Trophoblast cell (in vitro differentiated cells and primary cell): ENCODE measurements around the gene POMT1.

Experiments
- DNase-seq, 2 donors: peaks; one replicate each; pipeline ENCODE4 v3.0.0-alpha.2; 2016
- H2AFZ ChIP-seq: 2 replicates; pipeline ENCODE4 v1.6.1; 2013; ENCODE audit warnings: low read length, moderate library complexity, mild to moderate bottlenecking; ENCODE audit not compliant: insufficient read depth, poor library complexity
- H2AK5ac ChIP-seq: 2 replicates; pipeline ENCODE4 v1.6.1; 2013; ENCODE audit warnings: mild to moderate bottlenecking, low read length
- H2BK120ac ChIP-seq: 2 replicates; pipeline ENCODE4 v1.6.1; 2013; ENCODE audit warnings: low read length, mild to moderate bottlenecking, moderate library complexity; ENCODE audit not compliant: insufficient read depth, poor library complexity
- H2BK12ac ChIP-seq: 2 replicates; pipeline ENCODE4 v1.6.1; 2013; ENCODE audit warnings: mild to moderate bottlenecking, low read length, moderate library complexity
- H2BK5ac ChIP-seq: 2 replicates; pipeline ENCODE4 v1.6.1; 2013; ENCODE audit warnings: low read length, low read depth, moderate library complexity, mild to moderate bottlenecking; ENCODE audit not compliant: poor library complexity
- H3K14ac ChIP-seq: 2 replicates; pipeline ENCODE4 v1.6.1; 2013; ENCODE audit warnings: mild to moderate bottlenecking, low read length
- H3K18ac ChIP-seq: 2 replicates; pipeline ENCODE4 v1.6.1; 2013; ENCODE audit warnings: mild to moderate bottlenecking, low read length
- H3K23ac ChIP-seq: 2 replicates; pipeline ENCODE4 v1.6.1; 2013; ENCODE audit warnings: low read length
- H3K27ac ChIP-seq: 2 replicates; pipeline ENCODE4 v1.5.1; 2013; ENCODE audit warnings: low read depth, mild to moderate bottlenecking, inconsistent platforms, low read length, moderate library complexity
- H3K27me3 ChIP-seq: 2 replicates; pipeline ENCODE4 v1.6.1; 2013; ENCODE audit warnings: inconsistent platforms, mild to moderate bottlenecking, low read length, moderate library complexity; ENCODE audit not compliant: insufficient read depth
- H3K36me3 ChIP-seq, 2 experiments: 1 replicate in 1 of 2; 2 replicates in 1 of 2; pipeline ENCODE4 v1.6.1; 2013; ENCODE audit warnings: low read length in 2 of 2, mild to moderate bottlenecking in 2 of 2, moderate library complexity in 1 of 2; ENCODE audit not compliant: insufficient read depth in 2 of 2, control insufficient read depth in 1 of 2
- H3K4ac ChIP-seq: 2 replicates; pipeline ENCODE4 v1.6.1; 2013; ENCODE audit warnings: low read depth, mild to moderate bottlenecking, low read length, moderate library complexity
- H3K4me1 ChIP-seq, 2 experiments: 1 replicate in 1 of 2; 2 replicates in 1 of 2; pipeline ENCODE4 v1.6.1; 2013; ENCODE audit warnings: low read length in 2 of 2, mild to moderate bottlenecking in 2 of 2, moderate library complexity in 1 of 2; ENCODE audit not compliant: insufficient read depth in 2 of 2, control insufficient read depth in 1 of 2
- H3K4me2 ChIP-seq: 2 replicates; pipeline ENCODE4 v1.6.1; 2013; ENCODE audit warnings: inconsistent platforms, mild to moderate bottlenecking, low read length, moderate library complexity
- H3K4me3 ChIP-seq: 2 replicates; pipeline ENCODE4 v1.5.1; 2013; ENCODE audit warnings: mild to moderate bottlenecking, low read depth, low read length, inconsistent platforms
- H3K79me1 ChIP-seq: one replicate; pipeline ENCODE4 v1.6.1; 2013; ENCODE audit warnings: low read length
- H3K79me2 ChIP-seq: 2 replicates; pipeline ENCODE4 v1.6.1; 2013; ENCODE audit warnings: low read length, mild to moderate bottlenecking; ENCODE audit not compliant: control insufficient read depth, insufficient read depth, poor library complexity
- H3K9ac ChIP-seq: 2 replicates; pipeline ENCODE4 v1.6.1; 2013; ENCODE audit warnings: mild to moderate bottlenecking, low read length
- H3K9me3 ChIP-seq: 2 replicates; pipeline ENCODE4 v1.6.1; 2013; ENCODE audit warnings: low read depth, mild to moderate bottlenecking, control low read depth, inconsistent platforms, low read length; ENCODE audit not compliant: insufficient read depth
- H4K12ac ChIP-seq: 2 replicates; pipeline ENCODE4 v1.6.1; 2013; ENCODE audit warnings: low read depth, mild to moderate bottlenecking, low read length, moderate library complexity
- H4K8ac ChIP-seq: 2 replicates; pipeline ENCODE4 v1.6.1; 2013; ENCODE audit warnings: low read depth, mild to moderate bottlenecking, low read length, moderate library complexity
- H4K91ac ChIP-seq: one replicate; pipeline ENCODE4 v1.6.1; 2013; ENCODE audit warnings: low read depth, mild to moderate bottlenecking, low read length, moderate library complexity
- WGBS: extraction: QIAGEN DNeasy Blood & Tissue Kit; methylation state at CpG from one replicate; pipeline ENCODE4 v1.1.7; 2013; ENCODE audit warnings: missing lambda C conversion rate; ENCODE audit not compliant: insufficient read length, insufficient coverage; ENCODE audit errors: extremely low coverage; 5-methylcytosine and 5-hydroxymethylcytosine counted together

POMT1 gene

GRCh38 chr9:131492070-131492469 is 10.6 kb upstream of the POMT1 start:
- WGBS = no CpG with 5 or more reads among the region's 6 CpGs
- no peak overlapping the region for H2BK12ac ChIP-seq
- H2BK5ac ChIP-seq = no peak overlapping the region
- no peak for DNase-seq
- no peak overlapping the region for H3K18ac ChIP-seq
- H3K79me2 ChIP-seq = no peaks in the 10 kb centered on the region
- no peak overlapping the region for H4K91ac ChIP-seq
- no peak overlapping the region for H3K4me2 ChIP-seq
- H2AFZ ChIP-seq = no peak overlapping the region
- no peaks in the 10 kb centered on the region for H3K4me1 ChIP-seq
- H3K27me3 ChIP-seq = no peaks in the 10 kb centered on the region
- no peaks in the 10 kb centered on the region for H3K79me1 ChIP-seq
- H4K12ac ChIP-seq = no peak overlapping the region
- no peak overlapping the region for H3K9ac ChIP-seq
- no peak overlapping the region for H2BK120ac ChIP-seq
- peaks cover 96 to 99% of the 10 kb centered on the region in 2 experiments for H3K36me3 ChIP-seq
- H3K14ac ChIP-seq = no peak overlapping the region
- H3K4ac ChIP-seq = no peak overlapping the region
- H3K23ac ChIP-seq = no peak overlapping the region
- H3K4me3 ChIP-seq = no peak overlapping the region
- peaks cover 1% of the 10 kb centered on the region for H3K9me3 ChIP-seq
- no peak overlapping the region for H4K8ac ChIP-seq
- H3K27ac ChIP-seq = no peak overlapping the region
- no peak overlapping the region for H2AK5ac ChIP-seq

- Histone ChIP-seq H3K18ac (no peak overlapping the region), H4K12ac (no peak overlapping the region), H2BK5ac (no peak overlapping the region), H3K4ac (no peak overlapping the region), H3K79me2 (no peaks in the 10 kb centered on the region), H4K8ac (no peak overlapping the region), H3K9ac (no peak overlapping the region), H2AFZ (no peak overlapping the region), H3K9me3 (no peaks in the 10 kb centered on the region), H3K36me3 (peaks cover 93 to 97% of the 10 kb centered on the region in 2 experiments), H3K27ac (no peak overlapping the region), H3K4me2 (no peak overlapping the region), H3K27me3 (no peaks in the 10 kb centered on the region), H3K79me1 (no peaks in the 10 kb centered on the region), H2AK5ac (no peak overlapping the region), H3K4me3 (no peak overlapping the region), H2BK12ac (no peak overlapping the region), H2BK120ac (no peak overlapping the region), H4K91ac (no peak overlapping the region), H3K14ac (no peak overlapping the region), H3K23ac (no peak overlapping the region), H3K4me1 (no peaks in the 10 kb centered on the region)
- no peak for DNase-seq
- WGBS = no CpG with 5 or more reads among the region's 22 CpGs
Observed at GRCh38 chr9:131494296-131494870, 8.3 kb upstream of the POMT1 start.

DNA sequence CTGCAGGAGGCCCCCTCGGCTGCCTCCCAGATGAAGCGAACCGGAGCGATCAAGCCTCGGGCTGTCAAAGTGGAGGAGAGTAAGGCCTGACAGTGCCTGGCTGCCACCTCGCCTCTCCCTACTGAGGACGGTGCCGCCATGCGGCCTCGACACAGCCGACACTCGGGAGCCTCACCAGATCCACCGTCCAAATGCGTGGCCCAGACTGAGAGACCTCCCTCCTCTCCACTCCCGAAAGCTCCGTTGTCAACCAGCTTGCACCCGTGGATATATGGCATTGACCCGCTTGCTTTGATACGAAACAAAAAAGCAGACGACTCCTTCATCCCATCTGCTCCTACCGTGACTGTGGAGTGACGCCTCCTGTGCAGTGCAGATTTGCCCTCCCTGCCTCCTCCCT is 6.9 kb upstream of the POMT1 start:
- Histone ChIP-seq H3K4me3 (no peak overlapping the region), H3K27ac (no peak overlapping the region), H3K4ac (no peak overlapping the region), H3K4me1 (no peaks in the 10 kb centered on the region), H2BK120ac (no peak overlapping the region), H4K91ac (no peak overlapping the region), H3K79me1 (no peaks in the 10 kb centered on the region), H3K9me3 (no peaks in the 10 kb centered on the region), H2BK12ac (no peak overlapping the region), H3K14ac (no peak overlapping the region), H3K36me3 (peaks cover 86 to 93% of the 10 kb centered on the region in 2 experiments), H4K12ac (no peak overlapping the region), H3K18ac (no peak overlapping the region), H2AFZ (no peak overlapping the region), H3K27me3 (no peaks in the 10 kb centered on the region), H2AK5ac (no peak overlapping the region), H3K23ac (no peak overlapping the region), H4K8ac (no peak overlapping the region), H3K4me2 (no peak overlapping the region), H3K79me2 (no peaks in the 10 kb centered on the region), H2BK5ac (no peak overlapping the region), H3K9ac (no peak overlapping the region)
- no CpG with 5 or more reads among the region's 22 CpGs for WGBS
- DNase-seq = no peak

- Histone ChIP-seq H3K4me3 (no peak overlapping the region), H3K9me3 (no peaks in the 10 kb centered on the region), H4K8ac (no peak overlapping the region), H3K18ac (no peak overlapping the region), H3K4me2 (no peak overlapping the region), H2BK120ac (no peak overlapping the region), H3K36me3 (peaks cover 77 to 81% of the 10 kb centered on the region in 2 experiments), H4K91ac (no peak overlapping the region), H3K4me1 (no peaks in the 10 kb centered on the region), H3K79me2 (no peaks in the 10 kb centered on the region), H3K14ac (no peak overlapping the region), H3K27ac (no peak overlapping the region), H2BK5ac (no peak overlapping the region), H3K27me3 (no peaks in the 10 kb centered on the region), H3K4ac (no peak overlapping the region), H2AFZ (no peak overlapping the region), H2AK5ac (no peak overlapping the region), H3K79me1 (no peaks in the 10 kb centered on the region), H3K9ac (no peak overlapping the region), H2BK12ac (no peak overlapping the region), H4K12ac (no peak overlapping the region), H3K23ac (no peak overlapping the region)
- WGBS = no CpG with 5 or more reads among the region's 10 CpGs
- no peak for DNase-seq
Observed at GRCh38 chr9:131496844-131497405, 5.8 kb upstream of the POMT1 start.
